Measurements from ENCODE around the gene MAGI2.

GRCh38 chr7:79412438-79412837, 41.0 kb downstream of the MAGI2 start:
- no peak for TF ChIP-seq EZH2 (IDR thresholded peaks at IDR 0.05; ENCODE audit: borderline replicate concordance, low read length)
- TF ChIP-seq, protein P1, sequence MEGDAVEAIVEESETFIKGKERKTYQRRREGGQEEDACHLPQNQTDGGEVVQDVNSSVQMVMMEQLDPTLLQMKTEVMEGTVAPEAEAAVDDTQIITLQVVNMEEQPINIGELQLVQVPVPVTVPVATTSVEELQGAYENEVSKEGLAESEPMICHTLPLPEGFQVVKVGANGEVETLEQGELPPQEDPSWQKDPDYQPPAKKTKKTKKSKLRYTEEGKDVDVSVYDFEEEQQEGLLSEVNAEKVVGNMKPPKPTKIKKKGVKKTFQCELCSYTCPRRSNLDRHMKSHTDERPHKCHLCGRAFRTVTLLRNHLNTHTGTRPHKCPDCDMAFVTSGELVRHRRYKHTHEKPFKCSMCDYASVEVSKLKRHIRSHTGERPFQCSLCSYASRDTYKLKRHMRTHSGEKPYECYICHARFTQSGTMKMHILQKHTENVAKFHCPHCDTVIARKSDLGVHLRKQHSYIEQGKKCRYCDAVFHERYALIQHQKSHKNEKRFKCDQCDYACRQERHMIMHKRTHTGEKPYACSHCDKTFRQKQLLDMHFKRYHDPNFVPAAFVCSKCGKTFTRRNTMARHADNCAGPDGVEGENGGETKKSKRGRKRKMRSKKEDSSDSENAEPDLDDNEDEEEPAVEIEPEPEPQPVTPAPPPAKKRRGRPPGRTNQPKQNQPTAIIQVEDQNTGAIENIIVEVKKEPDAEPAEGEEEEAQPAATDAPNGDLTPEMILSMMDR (conservative IDR thresholded peaks at IDR 0.05 in 1 of 2, IDR thresholded peaks at IDR 0.05 in 1 of 2; ENCODE audit: extremely low read depth in 1 of 2, insufficient read depth in 1 of 2, low read depth in 1 of 2, low read length in 2 of 2) = no peak
